22Rv1 (cell line): ENCODE data around the gene SLC24A5.

Source experiments
- H3K27ac ChIP-seq: fragments of 450-650 bp; 2 replicates; pipeline ENCODE4 v1.5.1; 2017
- ZFX ChIP-seq: fragments of 450-650 bp; IDR thresholded peaks from 2 replicates; pipeline ENCODE4 v1.6.1; 2017; ENCODE audit warnings: antibody characterized with exemption, borderline replicate concordance
- TF ChIP-seq, protein P1 (sequence below): fragments of 450-650 bp; IDR thresholded peaks from 2 replicates; pipeline ENCODE4 v1.5.1; 2017; ENCODE audit warnings: mild to moderate bottlenecking

The SLC24A5 gene

DNA sequence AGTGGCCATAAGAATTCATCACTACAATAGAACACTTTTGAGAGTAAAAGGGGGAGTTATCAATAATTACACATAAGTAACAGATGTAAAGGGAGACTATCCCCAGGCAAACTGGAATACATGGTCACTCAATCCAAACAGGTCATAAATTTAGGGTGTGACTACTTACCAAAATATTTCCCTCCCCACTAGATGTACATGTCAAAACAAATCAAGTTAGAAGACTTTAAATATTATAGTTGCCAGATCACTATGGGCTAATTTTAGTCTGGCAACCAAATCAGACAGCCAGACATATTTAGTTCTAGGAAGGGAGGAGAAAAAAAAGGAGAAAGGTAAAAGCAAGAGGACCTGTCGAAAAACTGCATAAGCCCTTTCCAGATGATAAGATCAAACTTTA lies 23.1 kb downstream of the SLC24A5 start:
- H3K27ac ChIP-seq = no peak overlapping the region
- TF ChIP-seq, protein P1, sequence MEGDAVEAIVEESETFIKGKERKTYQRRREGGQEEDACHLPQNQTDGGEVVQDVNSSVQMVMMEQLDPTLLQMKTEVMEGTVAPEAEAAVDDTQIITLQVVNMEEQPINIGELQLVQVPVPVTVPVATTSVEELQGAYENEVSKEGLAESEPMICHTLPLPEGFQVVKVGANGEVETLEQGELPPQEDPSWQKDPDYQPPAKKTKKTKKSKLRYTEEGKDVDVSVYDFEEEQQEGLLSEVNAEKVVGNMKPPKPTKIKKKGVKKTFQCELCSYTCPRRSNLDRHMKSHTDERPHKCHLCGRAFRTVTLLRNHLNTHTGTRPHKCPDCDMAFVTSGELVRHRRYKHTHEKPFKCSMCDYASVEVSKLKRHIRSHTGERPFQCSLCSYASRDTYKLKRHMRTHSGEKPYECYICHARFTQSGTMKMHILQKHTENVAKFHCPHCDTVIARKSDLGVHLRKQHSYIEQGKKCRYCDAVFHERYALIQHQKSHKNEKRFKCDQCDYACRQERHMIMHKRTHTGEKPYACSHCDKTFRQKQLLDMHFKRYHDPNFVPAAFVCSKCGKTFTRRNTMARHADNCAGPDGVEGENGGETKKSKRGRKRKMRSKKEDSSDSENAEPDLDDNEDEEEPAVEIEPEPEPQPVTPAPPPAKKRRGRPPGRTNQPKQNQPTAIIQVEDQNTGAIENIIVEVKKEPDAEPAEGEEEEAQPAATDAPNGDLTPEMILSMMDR = no peak
- no peak for TF ChIP-seq ZFX

DNA sequence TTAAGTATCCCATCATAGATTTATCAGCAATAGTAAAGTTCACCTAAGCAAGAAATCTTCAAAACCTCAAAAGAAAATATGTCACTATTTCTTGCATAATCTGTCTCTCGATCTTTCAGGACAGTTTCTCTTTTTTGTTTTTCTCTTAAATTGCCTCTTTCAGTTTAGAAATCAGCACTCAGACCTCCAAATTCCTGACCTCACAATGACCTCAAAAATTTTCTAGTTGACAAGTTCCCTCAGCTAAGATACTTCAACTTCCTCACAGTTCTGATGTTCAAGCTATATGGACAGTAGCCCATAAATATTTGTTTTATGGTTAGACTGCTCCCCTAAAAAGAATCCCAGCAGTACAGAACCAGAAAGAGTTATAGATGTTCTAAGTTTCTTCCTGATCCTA lies 24.1 kb downstream of the SLC24A5 start:
- TF ChIP-seq ZFX = no peak
- TF ChIP-seq, protein P1 = no peak

DNA sequence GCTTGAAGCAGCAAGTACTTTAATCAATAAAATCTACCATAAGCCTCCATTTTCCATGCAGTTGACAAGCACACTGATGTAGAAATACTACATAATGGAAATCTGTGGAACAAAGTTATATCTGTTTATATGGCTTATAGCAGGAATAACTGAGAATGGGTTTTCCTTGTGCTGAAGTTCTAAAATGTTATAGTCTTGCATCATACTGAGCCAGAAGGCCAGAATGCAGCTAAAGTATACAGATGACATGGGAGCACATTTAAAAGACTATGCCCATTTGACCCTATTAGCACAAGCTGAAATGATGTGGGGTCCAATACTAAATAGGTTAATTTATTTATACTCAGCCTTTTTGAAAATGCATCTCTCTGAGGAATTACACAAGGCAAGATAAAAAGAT lies 25.1 kb downstream of the SLC24A5 start:
- TF ChIP-seq, protein P1 = no peak
- TF ChIP-seq ZFX = no peak
- H3K27ac ChIP-seq = no peak overlapping the region

More for the DNA sequence above, 24.1 kb downstream of the SLC24A5 start:
- no peak overlapping the region for H3K27ac ChIP-seq

DNA sequence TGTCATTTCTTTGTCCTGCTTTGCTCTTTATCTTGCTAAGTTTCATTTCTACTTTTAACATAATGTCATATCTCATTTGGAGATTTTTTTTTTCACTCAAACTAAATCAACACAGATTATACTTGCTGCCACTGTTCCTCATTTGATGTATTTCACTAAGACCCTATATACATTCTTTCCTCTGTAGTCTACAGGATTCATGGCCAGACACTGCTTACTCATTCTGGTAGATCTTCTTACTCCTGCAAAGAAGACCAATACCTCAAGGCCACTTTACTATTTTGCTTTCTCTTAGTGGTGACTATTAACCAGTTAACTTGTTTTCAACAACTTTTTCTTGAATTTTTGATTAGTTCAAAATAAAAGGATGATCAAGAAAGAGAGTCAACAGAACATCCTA lies 26.6 kb downstream of the SLC24A5 start:
- no peak for TF ChIP-seq ZFX
- TF ChIP-seq, protein P1 = no peak
- no peak overlapping the region for H3K27ac ChIP-seq

DNA sequence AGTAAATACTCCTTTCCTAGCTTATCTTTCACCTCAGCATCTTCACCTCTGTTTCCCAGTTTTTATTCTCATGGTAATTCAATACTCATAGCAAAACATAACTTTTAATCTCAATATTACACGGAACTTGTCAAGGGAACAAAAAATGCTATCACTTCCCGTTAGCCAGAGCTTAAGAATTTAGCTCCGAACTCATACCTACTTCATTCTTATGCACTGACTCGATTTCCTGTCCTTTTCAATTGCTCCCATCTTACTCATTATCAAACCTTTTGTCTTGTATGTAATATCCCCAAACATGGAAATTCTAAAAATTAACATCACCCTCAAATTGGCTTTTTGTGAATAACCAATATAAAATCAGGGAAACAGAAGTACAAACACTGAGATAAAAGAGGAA lies 29.1 kb downstream of the SLC24A5 start:
- TF ChIP-seq, protein P1 = no peak
- TF ChIP-seq ZFX = no peak
- no peak overlapping the region for H3K27ac ChIP-seq

DNA sequence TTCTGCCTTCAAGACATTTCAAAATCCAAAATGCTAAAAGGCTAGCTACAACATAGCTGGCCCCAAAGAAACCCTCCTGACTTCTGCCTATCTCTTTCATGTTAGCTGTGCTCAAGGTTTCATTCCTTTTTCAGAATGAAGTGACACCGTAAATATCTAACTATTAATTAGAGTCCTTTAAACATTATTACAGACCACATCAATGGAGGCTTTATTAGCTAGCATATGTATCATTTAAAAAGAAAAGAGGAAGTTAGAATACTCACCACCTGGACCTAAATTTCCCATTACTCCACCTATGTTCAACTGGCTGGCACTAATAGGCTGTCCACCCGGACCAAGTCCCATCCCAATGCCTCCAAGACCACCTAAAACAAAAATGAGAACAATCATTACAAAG lies 32.7 kb downstream of the SLC24A5 start:
- TF ChIP-seq, protein P1 = no peak
- TF ChIP-seq ZFX = no peak
- no peak overlapping the region for H3K27ac ChIP-seq

DNA sequence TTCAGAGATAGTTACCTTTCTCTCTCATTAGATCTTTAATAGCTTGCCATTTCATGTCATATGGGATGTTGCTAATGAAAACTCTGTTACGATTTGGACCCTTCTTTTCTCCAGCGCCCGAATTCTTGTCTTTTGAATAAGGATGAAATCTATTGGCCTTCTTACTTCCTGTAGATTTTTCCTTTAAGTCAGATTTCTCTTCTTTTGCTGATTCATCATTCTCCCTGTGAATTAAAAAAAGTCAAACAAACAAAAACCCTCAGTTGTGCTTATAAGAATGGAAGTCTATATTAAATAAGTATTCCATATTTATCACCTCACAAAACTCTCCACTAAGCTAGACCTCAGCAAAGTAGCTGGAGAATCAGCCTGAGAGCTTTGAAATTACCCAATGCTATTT lies 47.8 kb downstream of the SLC24A5 start:
- TF ChIP-seq, protein P1 = no peak
- TF ChIP-seq ZFX = no peak
- no peak overlapping the region for H3K27ac ChIP-seq
